OCI-LY3 (cell line): ENCODE results near the gene DUSP5.

Source experiments
- H2AFZ ChIP-seq: fragments of 200-600, 300-600 bp; shearing (Covaris generic); 2 replicates; pipeline ENCODE4 v1.6.0; 2014; ENCODE audit warnings: antibody characterized with exemption, low read depth, low read length
- H3K27ac ChIP-seq: fragments of 200-600, 300-600 bp; sonication (generic); 2 replicates; pipeline ENCODE4 v1.5.1; 2014; ENCODE audit warnings: mild to moderate bottlenecking, low read length, moderate library complexity, mixed read lengths
- H3K27me3 ChIP-seq: fragments of 200-600, 300-600 bp; sonication (generic); 2 replicates; pipeline ENCODE4 v1.6.1; 2014; ENCODE audit warnings: low read depth, low read length, mixed read lengths
- H3K36me3 ChIP-seq: fragments of 200-600, 300-600 bp; sonication (generic); replicated peaks from 2 replicates; pipeline ENCODE3; 2014; ENCODE audit warnings: low read depth, low read length, mixed read lengths
- H3K4me1 ChIP-seq: fragments of 300-600, 200-600 bp; sonication (generic); 2 replicates; pipeline ENCODE4 v1.6.1; 2014; ENCODE audit warnings: low read length, mixed read lengths
- H3K4me2 ChIP-seq: fragments of 200-600, 300-600 bp; sonication (generic); 2 replicates; pipeline ENCODE4 v1.6.1; 2014; ENCODE audit warnings: low read length, mixed read lengths
- H3K4me3 ChIP-seq: fragments of 300-600, 200-600 bp; sonication (generic); 2 replicates; pipeline ENCODE4 v1.5.1; 2014; ENCODE audit warnings: antibody characterized with exemption, mild to moderate bottlenecking, low read length, moderate library complexity
- H3K79me2 ChIP-seq: fragments of 300-600, 200-600 bp; shearing (Covaris generic); 2 replicates; pipeline ENCODE4 v1.6.1; 2014; ENCODE audit warnings: mild to moderate bottlenecking, low read length, mixed read lengths
- H3K9ac ChIP-seq: fragments of 300-600, 200-600 bp; shearing (Covaris generic); 2 replicates; pipeline ENCODE4 v1.6.0; 2014; ENCODE audit warnings: mild to moderate bottlenecking, low read length, moderate library complexity
- H3K9me3 ChIP-seq: fragments of 200-600, 300-600 bp; shearing (Covaris generic); 2 replicates; pipeline ENCODE4 v1.6.1; 2014; ENCODE audit warnings: low read length, mixed read lengths; ENCODE audit not compliant: insufficient read depth
- H4K20me1 ChIP-seq: fragments of 200-600, 300-600 bp; sonication (generic); 2 replicates; pipeline ENCODE4 v1.6.1; 2016; ENCODE audit warnings: low read length, mixed read lengths; ENCODE audit not compliant: insufficient read depth
- EZH2phosphoT487 ChIP-seq: fragments of 200-600 bp; shearing (Covaris generic); IDR thresholded peaks from 2 replicates; pipeline ENCODE4 v1.6.1; 2018; ENCODE audit warnings: antibody characterized with exemption, mixed run types, low read depth
- TF ChIP-seq, protein P1 (sequence below): fragments of 200-600, 300-600 bp; sonication (generic); IDR thresholded peaks from 2 replicates; pipeline ENCODE4 v1.5.1; 2014; ENCODE audit warnings: antibody characterized with exemption, low read length, low read depth

DUSP5 gene

DNA sequence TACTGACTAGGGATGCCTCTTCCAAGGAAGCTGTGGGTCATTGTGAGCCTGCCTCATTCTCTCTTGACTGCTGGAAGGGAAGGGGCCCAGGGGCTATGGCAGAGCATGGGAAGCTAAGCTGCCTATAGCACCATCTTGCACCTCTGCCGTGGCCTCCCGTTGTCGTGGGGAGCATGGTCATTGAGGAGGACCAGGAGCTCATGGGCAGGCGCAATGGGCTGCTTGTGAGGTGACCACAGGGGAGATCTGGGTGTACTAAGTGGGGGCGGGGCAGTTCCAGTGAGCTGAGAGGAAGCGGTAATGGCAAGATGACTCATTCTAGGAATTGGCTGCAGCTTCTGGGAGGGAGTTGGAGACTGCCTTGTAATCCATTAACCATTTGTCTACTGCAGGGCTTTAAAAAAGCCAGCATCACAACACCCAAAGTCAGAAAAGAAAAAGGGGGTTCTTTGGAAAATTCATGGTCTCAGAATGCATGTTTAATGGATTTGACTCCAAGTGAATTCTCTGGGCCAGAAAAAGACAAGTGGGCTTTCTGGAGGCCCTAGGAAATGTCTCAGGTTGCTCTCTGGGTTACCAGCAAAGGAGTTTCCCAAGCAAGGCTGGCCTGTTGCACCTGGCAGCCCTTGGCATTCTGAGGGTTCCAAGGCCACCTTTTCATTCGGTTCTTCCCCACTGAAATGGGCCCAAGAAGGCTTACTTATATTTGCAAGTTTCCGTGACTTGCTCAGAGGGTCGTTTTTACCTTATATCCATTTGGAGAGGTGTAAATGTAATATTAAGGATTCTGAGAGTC, 3.6 kb downstream of the DUSP5 start:
- Histone ChIP-seq H3K4me3 (peak overlapping the region; percentile 97), H4K20me1 (peaks cover 61% of the 10 kb centered on the region), H3K4me2 (peak overlapping the region; percentile 97), H3K27ac (no peak overlapping the region), H3K36me3 (peaks cover 26% of the 10 kb centered on the region), H3K27me3 (peaks cover 32% of the 10 kb centered on the region; the same call in 1 of the 2 replicates), H3K4me1 (peaks cover 71% of the 10 kb centered on the region), H3K9ac (peak overlapping the region; percentile 37; the same call in 1 of the 2 replicates), H2AFZ (no peak overlapping the region), H3K9me3 (no peaks in the 10 kb centered on the region), H3K79me2 (peaks cover 60% of the 10 kb centered on the region)
- no peak for TF ChIP-seq EZH2phosphoT487
- TF ChIP-seq, protein P1, sequence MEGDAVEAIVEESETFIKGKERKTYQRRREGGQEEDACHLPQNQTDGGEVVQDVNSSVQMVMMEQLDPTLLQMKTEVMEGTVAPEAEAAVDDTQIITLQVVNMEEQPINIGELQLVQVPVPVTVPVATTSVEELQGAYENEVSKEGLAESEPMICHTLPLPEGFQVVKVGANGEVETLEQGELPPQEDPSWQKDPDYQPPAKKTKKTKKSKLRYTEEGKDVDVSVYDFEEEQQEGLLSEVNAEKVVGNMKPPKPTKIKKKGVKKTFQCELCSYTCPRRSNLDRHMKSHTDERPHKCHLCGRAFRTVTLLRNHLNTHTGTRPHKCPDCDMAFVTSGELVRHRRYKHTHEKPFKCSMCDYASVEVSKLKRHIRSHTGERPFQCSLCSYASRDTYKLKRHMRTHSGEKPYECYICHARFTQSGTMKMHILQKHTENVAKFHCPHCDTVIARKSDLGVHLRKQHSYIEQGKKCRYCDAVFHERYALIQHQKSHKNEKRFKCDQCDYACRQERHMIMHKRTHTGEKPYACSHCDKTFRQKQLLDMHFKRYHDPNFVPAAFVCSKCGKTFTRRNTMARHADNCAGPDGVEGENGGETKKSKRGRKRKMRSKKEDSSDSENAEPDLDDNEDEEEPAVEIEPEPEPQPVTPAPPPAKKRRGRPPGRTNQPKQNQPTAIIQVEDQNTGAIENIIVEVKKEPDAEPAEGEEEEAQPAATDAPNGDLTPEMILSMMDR, result no peak

DNA sequence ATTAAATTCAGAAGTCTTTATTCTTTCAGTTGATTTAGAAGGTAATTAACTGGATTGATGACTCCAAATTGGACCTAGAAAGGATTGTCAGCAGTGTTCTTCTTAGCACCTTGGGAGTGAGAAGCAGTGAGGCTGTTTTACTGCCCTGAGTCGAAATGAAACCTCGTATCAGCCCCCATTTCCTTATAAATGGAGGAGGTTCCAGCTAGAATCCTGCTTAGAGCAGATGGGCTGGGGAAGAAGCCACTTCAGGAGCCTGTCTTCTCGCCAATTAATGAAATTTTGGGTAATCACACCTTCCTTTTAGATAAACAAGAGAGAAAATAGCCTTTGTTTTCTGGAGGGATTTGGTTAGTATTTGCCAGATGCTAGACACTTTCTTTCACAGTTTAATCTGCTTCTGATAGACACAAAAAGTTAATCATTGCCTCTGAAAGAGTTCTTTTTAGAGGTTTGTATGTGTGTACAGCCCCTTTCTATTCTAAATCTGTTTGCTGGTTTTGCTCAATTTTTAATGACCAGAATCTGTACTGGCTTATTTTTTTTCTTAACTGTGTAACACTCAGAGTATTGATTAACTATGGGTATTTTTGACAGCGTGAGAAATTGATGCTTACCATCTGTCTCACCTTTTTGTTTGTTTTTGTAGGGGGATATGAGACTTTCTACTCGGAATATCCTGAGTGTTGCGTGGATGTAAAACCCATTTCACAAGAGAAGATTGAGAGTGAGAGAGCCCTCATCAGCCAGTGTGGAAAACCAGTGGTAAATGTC, 4.6 kb downstream of the DUSP5 start:
- Histone ChIP-seq H3K27ac (peak overlapping the region; percentile 81), H3K79me2 (peaks cover 54% of the 10 kb centered on the region), H3K9ac (peak overlapping the region; percentile 37; the same call in 1 of the 2 replicates), H4K20me1 (peaks cover 66% of the 10 kb centered on the region), H2AFZ (no peak overlapping the region), H3K4me3 (peak overlapping the region; percentile 97), H3K36me3 (peaks cover 35% of the 10 kb centered on the region), H3K4me2 (peak overlapping the region; percentile 97), H3K27me3 (peaks cover 27% of the 10 kb centered on the region; the same call in 1 of the 2 replicates), H3K4me1 (peaks cover 64% of the 10 kb centered on the region), H3K9me3 (no peaks in the 10 kb centered on the region)
- no peak for TF ChIP-seq EZH2phosphoT487
- TF ChIP-seq, protein P1, result no peak

DNA sequence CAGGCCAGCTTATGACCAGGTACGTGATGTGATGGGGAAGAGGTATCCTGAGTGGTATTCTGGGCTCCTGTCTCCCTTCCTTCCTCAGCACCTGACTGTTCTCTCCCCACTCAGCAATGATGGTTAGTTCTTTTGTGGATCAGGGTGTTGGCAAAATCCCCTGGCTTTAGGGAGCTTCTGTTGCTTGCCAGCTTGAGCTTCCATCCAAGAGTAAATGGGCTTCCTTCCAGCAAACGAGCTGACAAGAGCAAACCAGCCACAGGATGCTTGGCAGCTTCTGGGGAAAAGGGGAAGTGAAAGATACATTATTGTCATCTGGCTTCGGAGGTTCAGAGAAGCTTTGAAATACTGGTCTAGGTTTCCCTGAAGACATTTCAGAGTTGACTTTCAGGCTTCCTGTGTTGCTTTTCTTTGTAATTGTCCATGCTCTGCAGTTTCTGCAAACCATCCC, 5.2 kb downstream of the DUSP5 start:
- Histone ChIP-seq H3K27ac (peak overlapping the region; percentile 81), H3K4me1 (peaks cover 64% of the 10 kb centered on the region)

More for the DNA sequence above, 5.2 kb downstream of the DUSP5 start:
- Histone ChIP-seq H3K36me3 (peaks cover 41% of the 10 kb centered on the region), H2AFZ (no peak overlapping the region), H3K4me2 (peak overlapping the region; percentile 97), H3K9me3 (no peaks in the 10 kb centered on the region), H3K9ac (peak overlapping the region; percentile 37; the same call in 1 of the 2 replicates), H3K4me3 (peak overlapping the region; percentile 97), H3K27me3 (peaks cover 27% of the 10 kb centered on the region; the same call in 1 of the 2 replicates), H4K20me1 (peaks cover 66% of the 10 kb centered on the region), H3K79me2 (peaks cover 54% of the 10 kb centered on the region)
- TF ChIP-seq, protein P1, result no peak
- no peak for TF ChIP-seq EZH2phosphoT487
